Measurements from ENCODE around the gene NQO2.
A peak's percentile ranks its signal among the peaks of the same experiment; 100 is the strongest.
"Not testable (repeated sequence)": the region's sequence is repeated elsewhere in the genome, so short reads cannot be mapped to it uniquely, and the experiment has no call there.

NQO2 gene

GRCh38 chr6:2970753-2971419 lies 28.8 kb upstream of the NQO2 start:
- DNase-seq: no peak

DNA sequence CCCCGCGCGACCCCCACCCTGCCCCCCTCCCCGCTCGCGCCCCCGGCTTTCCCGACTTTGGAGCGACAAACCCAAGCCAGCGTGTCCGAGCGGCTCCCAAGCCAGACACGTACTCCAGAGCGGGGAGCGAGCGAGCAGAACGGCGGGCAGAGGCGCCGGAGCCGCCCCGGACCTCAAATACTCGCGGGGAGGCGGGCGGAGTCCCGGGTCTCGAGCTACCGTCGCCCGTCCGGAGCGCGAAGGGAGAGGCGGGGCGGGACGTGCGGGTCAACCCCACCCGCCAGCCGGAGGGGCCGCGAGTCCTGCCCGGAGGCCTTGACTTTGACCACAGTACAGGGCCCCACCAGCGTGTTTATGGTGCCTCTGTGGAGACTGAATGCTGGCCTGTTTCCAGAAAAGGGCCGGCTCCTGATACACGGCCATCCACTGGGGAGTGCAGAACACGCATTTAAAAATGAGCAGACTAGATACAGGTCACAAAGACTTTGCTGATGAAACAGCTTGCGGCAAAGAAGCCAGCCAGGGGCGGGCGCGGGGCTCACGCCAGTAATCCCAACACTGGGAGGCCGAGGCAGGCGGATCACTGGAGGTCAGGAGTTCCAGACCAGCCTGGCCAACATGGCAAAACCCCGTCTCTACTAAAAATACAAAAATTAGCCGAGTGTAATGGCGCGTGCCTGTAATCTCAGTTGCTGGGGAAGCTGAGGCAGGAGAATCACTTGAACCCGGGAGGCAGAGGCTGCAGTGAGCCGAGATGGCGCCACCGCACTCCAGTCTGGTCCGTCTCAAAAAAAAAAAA lies 28.1 kb upstream of the NQO2 start, which contains the start of gene SERPINB6:
TSS of gene SERPINB6 (minus strand) at position 148 of the 799 bp plus-strand sequence. CDS start 12,235 bp downstream, outside the sequence.
- DNase-seq: peak; percentile 35

DNA sequence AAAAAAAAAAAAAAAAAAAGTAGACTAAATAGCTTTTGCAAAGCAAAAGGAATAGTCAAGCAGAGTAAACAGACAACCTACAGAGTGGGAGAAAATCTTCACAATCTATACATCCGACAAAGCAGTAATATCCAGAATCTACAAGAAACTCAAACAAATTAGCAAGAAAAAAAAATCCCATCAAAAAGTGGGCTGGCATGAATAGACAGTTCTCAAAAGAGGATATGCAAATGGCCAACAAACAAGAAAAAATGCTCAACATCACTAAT lies 27.5 kb upstream of the NQO2 start:
- not testable (repeated sequence) for DNase-seq

- not testable (repeated sequence) for DNase-seq
Observed at GRCh38 chr6:2972685-2973084, 27.0 kb upstream of the NQO2 start.

- not testable (repeated sequence) for DNase-seq
Observed at GRCh38 chr6:2973180-2973579, 26.5 kb upstream of the NQO2 start.

- no peak for DNase-seq
Observed at GRCh38 chr6:2973676-2974075, 26.0 kb upstream of the NQO2 start.

GRCh38 chr6:2976060-2976459 lies 23.6 kb upstream of the NQO2 start:
- DNase-seq: no peak

DNA sequence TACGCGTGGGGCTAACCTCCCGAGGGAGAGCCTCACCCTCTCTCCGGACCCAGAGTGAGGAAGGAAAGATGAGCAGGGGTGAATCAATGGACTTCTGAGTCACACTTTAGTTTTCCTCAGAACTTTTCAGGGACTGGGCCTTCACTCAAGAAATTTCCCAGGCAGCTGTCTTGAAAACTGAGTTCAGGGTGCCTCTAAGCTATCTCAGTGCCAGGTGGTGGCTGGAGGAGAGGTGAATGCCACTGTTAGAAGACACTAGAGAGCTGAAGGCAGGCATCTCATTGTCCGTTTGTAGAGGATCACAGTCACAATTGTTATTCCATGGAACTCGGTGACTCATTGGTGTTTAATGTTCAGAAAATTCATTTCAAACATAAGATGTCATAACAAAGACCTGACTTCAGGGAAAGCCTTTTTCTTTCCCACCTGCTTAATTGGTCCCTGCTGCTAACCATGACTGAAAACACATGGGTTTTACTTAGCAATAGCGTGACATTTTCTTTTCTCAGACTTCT lies 23.1 kb upstream of the NQO2 start:
- DNase-seq: peak; percentile 45

- no peak for DNase-seq
Observed at GRCh38 chr6:2977290-2977689, 22.4 kb upstream of the NQO2 start.

GRCh38 chr6:2977799-2978590 lies 21.7 kb upstream of the NQO2 start:
- no peak for DNase-seq

- no peak for DNase-seq
Observed at GRCh38 chr6:2978923-2979322, 20.8 kb upstream of the NQO2 start.

DNA sequence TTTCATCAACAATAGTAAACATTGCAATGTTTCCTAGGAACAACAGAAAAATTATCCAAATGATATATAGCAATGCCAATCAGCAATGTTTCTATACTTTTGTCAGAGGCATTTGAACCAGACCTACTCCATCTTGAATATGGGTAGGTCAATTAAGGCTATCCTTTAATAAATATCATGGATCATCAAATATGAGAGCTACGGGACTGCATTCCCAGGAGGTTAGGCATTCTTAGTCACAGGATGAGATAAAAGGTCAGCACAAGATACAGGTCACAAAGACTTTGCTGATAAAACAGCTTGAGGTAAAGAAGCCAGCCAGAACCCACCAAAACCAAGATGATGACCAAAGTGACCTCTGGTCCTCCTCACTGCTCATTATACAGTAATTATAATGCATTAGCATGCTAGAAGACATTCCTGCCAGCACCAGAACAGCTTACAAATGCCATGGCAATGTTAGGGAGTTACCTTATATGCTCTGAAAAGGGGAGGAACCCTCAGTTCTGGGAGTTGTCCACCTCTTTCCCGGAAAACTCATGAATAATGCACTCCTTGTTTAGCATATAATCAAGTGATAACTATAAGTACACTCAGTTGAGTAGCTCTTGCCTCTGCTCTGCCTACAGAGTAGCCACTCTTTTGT lies 19.8 kb upstream of the NQO2 start:
- no peak for DNase-seq

GRCh38 chr6:2980465-2980855 lies 19.2 kb upstream of the NQO2 start:
- no peak for DNase-seq

GRCh38 chr6:2982426-2983117 lies 17.1 kb upstream of the NQO2 start:
- no peak for DNase-seq

- no peak for DNase-seq
Observed at GRCh38 chr6:2984738-2985406, 14.8 kb upstream of the NQO2 start.

GRCh38 chr6:2986722-2987221 lies 12.9 kb upstream of the NQO2 start:
- DNase-seq: no peak

- no peak for DNase-seq
Observed at GRCh38 chr6:2988094-2988425, 11.6 kb upstream of the NQO2 start.

DNA sequence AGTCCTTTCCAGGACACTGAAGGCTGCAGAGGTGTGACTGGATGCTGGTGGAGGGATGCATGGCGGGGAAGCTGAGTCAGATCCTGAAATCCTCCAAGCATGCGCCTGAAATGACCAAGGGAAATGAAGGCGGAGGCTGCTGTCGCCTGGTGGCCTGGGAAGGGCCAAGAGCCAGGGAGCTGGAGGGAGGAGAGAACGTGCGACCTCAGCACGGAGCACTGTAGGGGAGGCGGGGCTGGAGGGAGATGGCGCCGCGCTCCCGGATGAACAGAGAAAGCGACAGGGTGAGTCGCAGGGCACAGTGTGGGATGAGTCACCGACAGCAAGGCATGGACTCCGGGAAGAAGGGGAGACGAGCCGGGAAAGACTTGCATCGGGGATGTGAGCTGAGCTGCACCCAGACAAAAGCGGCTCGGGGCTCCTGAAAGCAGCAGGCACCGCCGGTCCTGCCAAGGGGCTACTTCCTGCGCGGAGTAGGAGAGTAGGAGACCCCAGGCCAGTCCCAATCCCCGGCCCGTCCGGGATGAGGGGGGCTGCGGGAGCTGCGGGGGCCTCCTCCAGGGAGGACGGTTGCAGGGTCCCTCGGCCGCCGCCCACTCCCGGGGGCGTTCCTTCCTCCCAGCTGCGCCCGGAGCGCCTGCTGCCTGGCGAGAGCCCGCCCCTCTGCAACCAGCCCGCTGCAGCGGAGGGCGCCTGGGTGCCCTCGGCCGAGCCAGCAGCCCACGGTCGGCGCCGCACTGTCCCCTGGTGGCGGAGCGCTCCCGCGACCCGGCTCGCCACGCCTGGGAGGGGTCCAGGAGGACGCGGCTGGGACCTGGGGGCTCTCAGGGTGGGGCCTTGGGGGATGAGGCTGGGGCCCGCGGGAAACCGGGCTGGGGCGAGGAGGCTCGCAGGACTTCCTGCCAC lies 11.0 kb upstream of the NQO2 start:
- peak; percentile 94 for DNase-seq

GRCh38 chr6:2989332-2990247 lies 10.1 kb upstream of the NQO2 start:
- peak; percentile 99 for DNase-seq
